Vagina (tissue), 2 donors: ENCODE results near the gene SLC39A2.

ENCODE experiments used
- CTCF ChIP-seq, 3 experiments: fragments of 450-650 bp in 2 of 3; fragments of 200-600 bp in 1 of 3; sonication (generic) in 1 of 3; IDR thresholded peaks; one replicate each; pipeline ENCODE4 v1.5.1; 2017 to 2019; ENCODE audit warnings: antibody characterized with exemption in 3 of 3, mild to moderate bottlenecking in 2 of 3, moderate library complexity in 2 of 3
- POLR2A ChIP-seq, 2 donors: fragments of 450-650 bp; IDR thresholded peaks; one replicate each; pipeline ENCODE4 v1.6.1; 2017; ENCODE audit warnings: antibody characterized with exemption in 2 of 2, mild to moderate bottlenecking in 2 of 2, moderate library complexity in 2 of 2
- POLR2AphosphoS5 ChIP-seq, 2 donors: sonication (generic); formaldehyde crosslinking; IDR thresholded peaks; one replicate each; pipeline ENCODE4 v1.9.0; 2017; ENCODE audit warnings: antibody characterized with exemption in 2 of 2, mild to moderate bottlenecking in 2 of 2, low read depth in 1 of 2; ENCODE audit not compliant: insufficient read depth in 1 of 2

DNA sequence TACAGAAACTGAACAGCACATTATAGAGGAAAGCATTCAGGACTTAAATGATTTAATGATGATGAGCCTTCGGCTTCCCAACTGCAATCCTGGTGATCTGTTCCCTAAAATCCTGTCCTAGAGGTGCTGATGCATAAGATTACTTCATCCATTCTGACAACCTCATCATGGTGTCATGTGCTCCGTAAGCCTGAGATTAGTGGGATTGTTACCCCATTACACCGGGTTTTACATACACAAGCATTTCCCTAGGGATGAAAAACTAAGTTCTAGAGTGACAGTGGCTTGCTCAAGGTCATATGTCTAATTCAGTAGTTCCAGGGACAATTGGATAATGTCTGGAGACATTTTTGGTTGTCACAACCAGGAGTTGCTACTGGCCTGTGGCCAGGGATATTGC is 38.1 kb downstream of the SLC39A2 start:
- TF ChIP-seq CTCF (IDR thresholded peaks at IDR 0.05) (no peak), POLR2AphosphoS5 (IDR thresholded peaks at IDR 0.05; ENCODE audit: insufficient read depth in 1 of 2, low read depth in 1 of 2) (no peak), POLR2A (IDR thresholded peaks at IDR 0.05) (no peak)
